HepG2 (cell line): ENCODE data around the gene TCF19. TPM values are rescaled to one million over a fixed set of nuclear protein-coding genes. Genes with fewer than 3 reads are reported as not detected.
"Not testable (repeated sequence)": the region's sequence is repeated elsewhere in the genome, so short reads cannot be mapped to it uniquely, and the experiment has no call there.

Experiments used
- AHR ChIP-seq: IDR thresholded peaks from 2 replicates; pipeline ENCODE4 v1.6.1; 2018; ENCODE audit warnings: missing genetic modification reagents, missing compliant biosample characterization
- BORCS8-MEF2B ChIP-seq: sonication (generic); formaldehyde crosslinking; IDR thresholded peaks from 2 replicates; pipeline ENCODE4 v1.8.0; 2022; ENCODE audit warnings: mild to moderate bottlenecking, missing genetic modification reagents
- ERF ChIP-seq: IDR thresholded peaks from 2 replicates; pipeline ENCODE4 v1.6.1; 2018; ENCODE audit warnings: missing biosample characterization, missing genetic modification reagents
- FOXA3 ChIP-seq: IDR thresholded peaks from 2 replicates; pipeline ENCODE4 v1.6.1; 2016; ENCODE audit warnings: missing genetic modification reagents, missing compliant biosample characterization
- FOXC1 ChIP-seq: sonication (generic); formaldehyde crosslinking; IDR thresholded peaks from 2 replicates; pipeline ENCODE4 v1.8.0; 2022; ENCODE audit warnings: mild to moderate bottlenecking, missing genetic modification reagents, borderline replicate concordance
- FOXK1 ChIP-seq: sonication (generic); formaldehyde crosslinking; IDR thresholded peaks from 2 replicates; pipeline ENCODE4 v1.4.0; 2020; ENCODE audit warnings: low read depth, missing genetic modification reagents, borderline replicate concordance
- GABPB1 ChIP-seq: IDR thresholded peaks from 2 replicates; pipeline ENCODE4 v1.6.1; 2016; ENCODE audit warnings: mild to moderate bottlenecking, missing genetic modification reagents, moderate library complexity, missing compliant biosample characterization
- GFI1 ChIP-seq: sonication (generic); formaldehyde crosslinking; IDR thresholded peaks from 2 replicates; pipeline ENCODE4 v1.5.0; 2020; ENCODE audit warnings: missing genetic modification reagents, mild to moderate bottlenecking, borderline replicate concordance
- IRF2 ChIP-seq: IDR thresholded peaks from 2 replicates; pipeline ENCODE4 v1.6.1; 2018; ENCODE audit warnings: missing genetic modification reagents, missing compliant biosample characterization
- KDM3A ChIP-seq: IDR thresholded peaks from 2 replicates; pipeline ENCODE4 v1.6.1; 2018; ENCODE audit warnings: low read depth, missing compliant biosample characterization
- MEIS1 ChIP-seq: sonication (generic); formaldehyde crosslinking; IDR thresholded peaks from 2 replicates; pipeline ENCODE4 v1.9.0; 2021; ENCODE audit warnings: mild to moderate bottlenecking, missing genetic modification reagents, moderate library complexity, borderline replicate concordance
- MIER3 ChIP-seq: IDR thresholded peaks from 2 replicates; pipeline ENCODE4 v1.6.1; 2016; ENCODE audit warnings: missing compliant biosample characterization, borderline replicate concordance
- NFKB2 ChIP-seq: sonication (generic); formaldehyde crosslinking; IDR thresholded peaks from 2 replicates; pipeline ENCODE4 v1.4.0; 2020; ENCODE audit warnings: missing genetic modification reagents, borderline replicate concordance
- NR2F6 ChIP-seq, 2 experiments: IDR thresholded peaks; 2 replicates each; pipeline ENCODE4 v1.6.1; 2016; ENCODE audit warnings: antibody characterized with exemption in 1 of 2, mild to moderate bottlenecking in 1 of 2
- RCOR2 ChIP-seq: IDR thresholded peaks from 2 replicates; pipeline ENCODE4 v1.6.1; 2016; ENCODE audit warnings: missing biosample characterization, missing genetic modification reagents
- SMAD3 ChIP-seq: sonication (generic); formaldehyde crosslinking; IDR thresholded peaks from 2 replicates; pipeline ENCODE4 v1.4.0; 2020; ENCODE audit warnings: missing genetic modification reagents
- ZNF124 ChIP-seq: sonication (generic); formaldehyde crosslinking; IDR thresholded peaks from 2 replicates; pipeline ENCODE4 v1.4.0; 2020; ENCODE audit warnings: missing genetic modification reagents
- ZNF605 ChIP-seq: sonication (generic); formaldehyde crosslinking; IDR thresholded peaks from 2 replicates; pipeline ENCODE4 v1.8.0; 2022; ENCODE audit warnings: mild to moderate bottlenecking, missing genetic modification reagents
- ZNF788 ChIP-seq: sonication (generic); formaldehyde crosslinking; IDR thresholded peaks from 2 replicates; pipeline ENCODE4 v1.5.0; 2020; ENCODE audit warnings: mild to moderate bottlenecking, missing genetic modification reagents, borderline replicate concordance
- ZSCAN21 ChIP-seq: sonication (generic); formaldehyde crosslinking; IDR thresholded peaks from 2 replicates; pipeline ENCODE4 v1.8.0; 2022; ENCODE audit warnings: mild to moderate bottlenecking, missing genetic modification reagents, moderate library complexity, borderline replicate concordance
- polyA plus RNA-seq, 8 experiments: library from polyadenylated mRNA; depleted of rRNA in 3 of 8; stranded (reverse) in 7 of 8; unstranded in 1 of 8; fragments of >200 nt; fragmentation: Illumina TruSeq in 4 of 8; extraction: Trizol in 4 of 8; gene quantifications; 2 replicates each; pipeline versions ENCODE4 v1.2.1 to v1.2.3, GENCODE V29; 2011 to 2016; ENCODE audit warnings: low read depth in 4 of 8, missing spikeins in 1 of 8, mixed read lengths in 1 of 8; ENCODE audit not compliant: insufficient read depth in 1 of 8
- total RNA-seq, 5 experiments: library from RNA; depleted of rRNA; stranded (reverse); fragments of >200 nt; fragmentation: Illumina TruSeq; extraction: Trizol; gene quantifications; 2 replicates each; pipeline ENCODE4 v1.2.3, GENCODE V29; 2016; ENCODE audit warnings: low read depth in 1 of 5
- TF ChIP-seq, protein P1 (sequence below): sonication (generic); formaldehyde crosslinking; IDR thresholded peaks from 2 replicates; pipeline ENCODE4 v1.5.1; 2020; ENCODE audit warnings: mild to moderate bottlenecking, missing genetic modification reagents, moderate library complexity
- TF ChIP-seq, protein P2 (sequence below): IDR thresholded peaks from 2 replicates; pipeline ENCODE4 v1.6.1; 2016; ENCODE audit warnings: missing compliant biosample characterization, missing genetic modification reagents, borderline replicate concordance
- TF ChIP-seq, protein P3 (sequence below): IDR thresholded peaks from 2 replicates; pipeline ENCODE4 v1.6.1; 2016; ENCODE audit warnings: mild to moderate bottlenecking
- TF ChIP-seq, protein P4 (sequence below): sonication (generic); formaldehyde crosslinking; IDR thresholded peaks from 2 replicates; pipeline ENCODE4 v1.5.0; 2020; ENCODE audit warnings: mild to moderate bottlenecking, missing genetic modification reagents, moderate library complexity

TCF19 gene
- total and polyA plus RNA-seq, 2 of the 13 experiments (the other 11 are each of a cell fraction or from before 2014, with no cell fraction given), result 4.9 to 22.2 TPM

DNA sequence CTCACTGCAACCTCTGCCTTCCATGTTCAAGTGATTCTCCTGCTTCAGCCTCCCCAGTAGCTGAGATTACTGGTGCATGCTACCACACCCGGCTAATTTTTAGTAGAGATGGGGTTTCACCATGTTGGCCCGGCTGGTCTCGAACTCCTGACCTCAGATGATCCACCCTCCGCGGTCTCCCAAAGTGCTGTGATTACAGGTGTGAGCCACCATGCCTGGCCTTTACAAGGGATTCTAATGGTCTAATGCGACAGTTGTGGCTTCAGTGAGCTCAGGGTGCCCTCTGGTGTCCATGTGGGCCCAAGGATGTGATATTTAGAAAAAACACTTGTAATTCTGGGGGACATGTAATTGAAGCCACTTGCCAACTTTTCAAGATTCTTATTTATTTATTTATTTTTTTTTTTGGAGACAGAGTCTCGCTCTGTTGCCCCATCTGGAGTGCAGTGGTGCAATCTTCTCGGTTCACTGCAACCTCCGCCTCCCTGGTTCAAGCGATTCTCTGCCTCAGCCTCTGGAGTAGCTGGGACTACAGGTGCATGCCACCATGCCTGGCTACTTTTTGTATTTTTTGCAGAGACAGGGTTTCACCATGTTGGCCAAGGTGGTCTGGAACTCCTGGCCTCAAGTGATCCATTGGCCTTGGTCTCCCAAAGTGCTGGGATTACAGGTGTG lies 34.2 kb downstream of the TCF19 start (continued):
- peak; percentile 57; the same call in 1 of the 2 replicates for TF ChIP-seq MIER3 (CRISPR knock-in tag)
- TF ChIP-seq ZSCAN21, result 0 out of 2 replicates have a peak, but pooled peaks have one; percentile 15
- TF ChIP-seq RCOR2 (CRISPR knock-in tag), result peak; percentile 84
- TF ChIP-seq, protein P1, sequence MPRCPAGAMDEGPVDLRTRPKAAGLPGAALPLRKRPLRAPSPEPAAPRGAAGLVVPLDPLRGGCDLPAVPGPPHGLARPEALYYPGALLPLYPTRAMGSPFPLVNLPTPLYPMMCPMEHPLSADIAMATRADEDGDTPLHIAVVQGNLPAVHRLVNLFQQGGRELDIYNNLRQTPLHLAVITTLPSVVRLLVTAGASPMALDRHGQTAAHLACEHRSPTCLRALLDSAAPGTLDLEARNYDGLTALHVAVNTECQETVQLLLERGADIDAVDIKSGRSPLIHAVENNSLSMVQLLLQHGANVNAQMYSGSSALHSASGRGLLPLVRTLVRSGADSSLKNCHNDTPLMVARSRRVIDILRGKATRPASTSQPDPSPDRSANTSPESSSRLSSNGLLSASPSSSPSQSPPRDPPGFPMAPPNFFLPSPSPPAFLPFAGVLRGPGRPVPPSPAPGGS (CRISPR knock-in tag), result 0 out of 2 replicates have a peak, but pooled peaks have one; percentile 68
- TF ChIP-seq NR2F6 (IDR thresholded peaks at IDR 0.05), result not testable (repeated sequence)
- TF ChIP-seq NR2F6 (CRISPR knock-in tag; IDR thresholded peaks at IDR 0.05), result peak; percentile 52; the same call in 1 of the 2 replicates
- peak; percentile 22; the same call in 1 of the 2 replicates for TF ChIP-seq FOXA3 (CRISPR knock-in tag)
- TF ChIP-seq MEIS1 (CRISPR knock-in tag), result peak; percentile 29; the same call in 1 of the 2 replicates
- peak; percentile 68; the same call in 1 of the 2 replicates for TF ChIP-seq SMAD3 (CRISPR knock-in tag)
- peak; percentile 23; the same call in 1 of the 2 replicates for TF ChIP-seq FOXK1
- 0 out of 2 replicates have a peak, but pooled peaks have one; percentile 35 for TF ChIP-seq IRF2 (CRISPR knock-in tag)
- TF ChIP-seq ZNF788 (CRISPR knock-in tag), result peak; percentile 40; the same call in 1 of the 2 replicates
- TF ChIP-seq ZNF605, result peak; percentile 41; the same call in 1 of the 2 replicates
- TF ChIP-seq GABPB1 (CRISPR knock-in tag), result peak; percentile 30; the same call in 1 of the 2 replicates
- TF ChIP-seq, protein P2, sequence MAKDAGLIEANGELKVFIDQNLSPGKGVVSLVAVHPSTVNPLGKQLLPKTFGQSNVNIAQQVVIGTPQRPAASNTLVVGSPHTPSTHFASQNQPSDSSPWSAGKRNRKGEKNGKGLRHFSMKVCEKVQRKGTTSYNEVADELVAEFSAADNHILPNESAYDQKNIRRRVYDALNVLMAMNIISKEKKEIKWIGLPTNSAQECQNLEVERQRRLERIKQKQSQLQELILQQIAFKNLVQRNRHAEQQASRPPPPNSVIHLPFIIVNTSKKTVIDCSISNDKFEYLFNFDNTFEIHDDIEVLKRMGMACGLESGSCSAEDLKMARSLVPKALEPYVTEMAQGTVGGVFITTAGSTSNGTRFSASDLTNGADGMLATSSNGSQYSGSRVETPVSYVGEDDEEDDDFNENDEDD, result 0 out of 2 replicates have a peak, but pooled peaks have one; percentile 20
- TF ChIP-seq, protein P3, sequence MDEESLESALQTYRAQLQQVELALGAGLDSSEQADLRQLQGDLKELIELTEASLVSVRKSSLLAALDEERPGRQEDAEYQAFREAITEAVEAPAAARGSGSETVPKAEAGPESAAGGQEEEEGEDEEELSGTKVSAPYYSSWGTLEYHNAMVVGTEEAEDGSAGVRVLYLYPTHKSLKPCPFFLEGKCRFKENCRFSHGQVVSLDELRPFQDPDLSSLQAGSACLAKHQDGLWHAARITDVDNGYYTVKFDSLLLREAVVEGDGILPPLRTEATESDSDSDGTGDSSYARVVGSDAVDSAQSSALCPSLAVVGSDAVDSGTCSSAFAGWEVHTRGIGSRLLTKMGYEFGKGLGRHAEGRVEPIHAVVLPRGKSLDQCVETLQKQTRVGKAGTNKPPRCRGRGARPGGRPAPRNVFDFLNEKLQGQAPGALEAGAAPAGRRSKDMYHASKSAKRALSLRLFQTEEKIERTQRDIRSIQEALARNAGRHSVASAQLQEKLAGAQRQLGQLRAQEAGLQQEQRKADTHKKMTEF (CRISPR knock-in tag), result peak; percentile 32; the same call in 1 of the 2 replicates
- TF ChIP-seq, protein P4, sequence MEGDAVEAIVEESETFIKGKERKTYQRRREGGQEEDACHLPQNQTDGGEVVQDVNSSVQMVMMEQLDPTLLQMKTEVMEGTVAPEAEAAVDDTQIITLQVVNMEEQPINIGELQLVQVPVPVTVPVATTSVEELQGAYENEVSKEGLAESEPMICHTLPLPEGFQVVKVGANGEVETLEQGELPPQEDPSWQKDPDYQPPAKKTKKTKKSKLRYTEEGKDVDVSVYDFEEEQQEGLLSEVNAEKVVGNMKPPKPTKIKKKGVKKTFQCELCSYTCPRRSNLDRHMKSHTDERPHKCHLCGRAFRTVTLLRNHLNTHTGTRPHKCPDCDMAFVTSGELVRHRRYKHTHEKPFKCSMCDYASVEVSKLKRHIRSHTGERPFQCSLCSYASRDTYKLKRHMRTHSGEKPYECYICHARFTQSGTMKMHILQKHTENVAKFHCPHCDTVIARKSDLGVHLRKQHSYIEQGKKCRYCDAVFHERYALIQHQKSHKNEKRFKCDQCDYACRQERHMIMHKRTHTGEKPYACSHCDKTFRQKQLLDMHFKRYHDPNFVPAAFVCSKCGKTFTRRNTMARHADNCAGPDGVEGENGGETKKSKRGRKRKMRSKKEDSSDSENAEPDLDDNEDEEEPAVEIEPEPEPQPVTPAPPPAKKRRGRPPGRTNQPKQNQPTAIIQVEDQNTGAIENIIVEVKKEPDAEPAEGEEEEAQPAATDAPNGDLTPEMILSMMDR (CRISPR knock-in tag), result peak; percentile 93
- peak; percentile 57; the same call in 1 of the 2 replicates for TF ChIP-seq ZNF124 (CRISPR knock-in tag)
- peak; percentile 76 for TF ChIP-seq GFI1 (CRISPR knock-in tag)
- TF ChIP-seq NFKB2 (CRISPR knock-in tag), result peak; percentile 48; the same call in 1 of the 2 replicates
- 0 out of 2 replicates have a peak, but pooled peaks have one; percentile 71 for TF ChIP-seq KDM3A (CRISPR knock-in tag)
- TF ChIP-seq AHR (CRISPR knock-in tag), result peak; percentile 59; the same call in 1 of the 2 replicates
- 0 out of 2 replicates have a peak, but pooled peaks have one; percentile 45 for TF ChIP-seq ERF (CRISPR knock-in tag)
- peak; percentile 77 for TF ChIP-seq BORCS8-MEF2B
- 0 out of 2 replicates have a peak, but pooled peaks have one; percentile 43 for TF ChIP-seq FOXC1 (CRISPR knock-in tag)
